Left lobe of liver (tissue), 2 donors: Measurements from ENCODE around the gene PECR. TPM values are rescaled to one million over a fixed set of nuclear protein-coding genes. Genes with fewer than 3 reads are reported as not detected.
A peak's percentile ranks its signal among the peaks of the same experiment; 100 is the strongest.
"Not testable (repeated sequence)": the region's sequence is repeated elsewhere in the genome, so short reads cannot be mapped to it uniquely, and the experiment has no call there.

ENCODE experiments used
- ATAC-seq: fragments of 200-7000 bp; cut with Tn5 transposase; one replicate; pipeline ENCODE4 v1.9.1; 2020; ENCODE audit warnings: mild to moderate bottlenecking, moderate library complexity
- DNase-seq: peaks from one replicate; pipeline ENCODE4 v3.0.0-alpha.2; 2020; ENCODE audit warnings: low spot score
- total RNA-seq: library from RNA; stranded (reverse); gene quantifications from one replicate; pipeline ENCODE4 v1.2.1, GENCODE V29; 2021
- donor health status: DM: no; HTN: no; CAD: no; lungs with moderate emphysema.
- donor health status: DM: no; HTN: yes; CAD: no.

PECR gene
- total RNA-seq, 1 donor from 2014 or later = 95.5 TPM

DNA sequence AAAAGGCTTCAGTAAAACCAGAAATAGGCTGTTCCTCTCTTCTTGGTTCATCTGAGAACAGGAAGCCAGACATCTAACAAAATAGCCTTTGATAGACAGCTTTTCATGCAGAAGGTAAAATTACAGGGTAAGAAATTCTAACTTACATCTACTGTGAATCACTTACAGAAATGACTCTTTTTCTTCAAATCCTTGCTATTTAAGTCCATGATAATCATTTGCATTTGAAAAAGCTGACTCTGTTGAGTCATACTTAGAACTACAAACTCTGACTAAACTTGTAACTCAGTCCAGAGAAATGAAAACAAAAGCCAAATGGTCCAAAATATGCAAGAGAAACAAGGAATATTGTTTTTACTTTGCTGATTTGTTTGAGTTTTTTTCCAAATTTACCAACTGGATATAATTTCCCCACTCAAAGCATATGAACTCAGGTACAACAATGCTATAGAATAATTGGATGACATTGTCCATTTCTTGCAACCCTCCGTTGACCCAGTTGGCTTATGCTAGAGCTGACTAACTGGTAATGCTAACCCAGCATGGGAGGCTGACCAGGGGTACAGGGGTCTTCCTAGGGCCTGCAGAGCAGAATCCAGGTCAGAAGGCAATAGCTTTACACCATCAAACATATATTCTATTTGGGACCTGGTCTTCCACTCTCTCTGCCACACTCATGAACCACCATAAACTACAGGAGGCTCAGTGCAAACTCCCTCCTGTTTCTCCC is 49.5 kb downstream of the PECR start:
- DNase-seq (no peak), ATAC-seq (no peak)

DNA sequence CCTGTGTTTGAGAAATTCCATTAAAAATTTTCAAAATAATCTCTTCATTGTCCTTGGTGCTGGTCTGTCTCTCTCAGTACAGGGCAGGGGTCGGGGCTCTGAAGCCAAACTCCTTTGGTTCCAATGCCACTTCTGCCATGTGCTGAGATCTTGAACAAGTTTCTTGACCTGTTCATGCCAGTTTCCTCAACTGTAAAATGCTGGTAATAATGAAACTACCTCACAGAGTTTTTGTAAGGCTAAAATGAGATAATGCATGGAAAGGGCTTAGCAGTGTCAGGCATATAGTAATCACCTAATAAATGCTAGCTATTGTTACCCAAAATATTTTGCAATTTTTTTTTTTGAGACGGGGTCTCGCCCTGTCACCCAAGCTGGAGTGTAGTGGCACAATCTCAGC is 51.4 kb downstream of the PECR start:
- DNase-seq (no peak), ATAC-seq (no peak)

DNA sequence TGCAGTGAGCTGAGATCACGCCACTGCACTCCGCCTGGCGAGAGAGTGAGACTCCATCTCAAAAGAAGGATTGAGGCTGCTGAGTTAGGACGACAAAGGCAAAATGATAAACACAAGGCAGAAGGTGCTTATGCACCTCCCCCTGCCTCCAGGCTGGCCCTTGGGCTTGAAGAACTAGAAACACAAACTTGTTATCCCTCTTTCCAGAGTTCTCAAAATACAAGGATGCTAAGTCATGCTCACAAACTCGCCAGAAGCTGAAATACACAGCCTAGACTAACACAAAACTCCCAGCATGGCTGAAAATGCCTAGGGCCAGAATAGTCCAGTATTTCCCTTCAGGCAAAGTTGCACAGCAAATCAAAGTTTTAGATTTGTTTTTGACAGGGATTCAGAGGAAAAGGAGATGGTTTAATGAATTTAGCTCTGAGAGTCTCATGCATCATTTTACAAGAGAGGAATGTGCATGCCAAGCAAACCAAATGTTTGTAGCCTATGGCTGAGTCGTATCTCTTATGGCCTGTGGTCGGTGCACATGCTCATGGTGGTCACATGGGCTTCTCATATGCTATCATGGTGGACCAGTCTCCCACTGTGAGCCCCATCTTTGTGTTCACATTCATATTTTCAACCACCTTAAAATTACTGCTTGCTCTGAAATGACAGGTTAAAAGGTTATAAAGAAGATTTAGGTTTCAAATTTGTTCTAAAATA is 52.0 kb downstream of the PECR start:
- DNase-seq = no peak

GRCh38 chr2:216024779-216025336 is 56.8 kb downstream of the PECR start:
- DNase-seq (no peak), ATAC-seq (no peak)

More for the DNA sequence above, 52.0 kb downstream of the PECR start:
- ATAC-seq = no peak

DNA sequence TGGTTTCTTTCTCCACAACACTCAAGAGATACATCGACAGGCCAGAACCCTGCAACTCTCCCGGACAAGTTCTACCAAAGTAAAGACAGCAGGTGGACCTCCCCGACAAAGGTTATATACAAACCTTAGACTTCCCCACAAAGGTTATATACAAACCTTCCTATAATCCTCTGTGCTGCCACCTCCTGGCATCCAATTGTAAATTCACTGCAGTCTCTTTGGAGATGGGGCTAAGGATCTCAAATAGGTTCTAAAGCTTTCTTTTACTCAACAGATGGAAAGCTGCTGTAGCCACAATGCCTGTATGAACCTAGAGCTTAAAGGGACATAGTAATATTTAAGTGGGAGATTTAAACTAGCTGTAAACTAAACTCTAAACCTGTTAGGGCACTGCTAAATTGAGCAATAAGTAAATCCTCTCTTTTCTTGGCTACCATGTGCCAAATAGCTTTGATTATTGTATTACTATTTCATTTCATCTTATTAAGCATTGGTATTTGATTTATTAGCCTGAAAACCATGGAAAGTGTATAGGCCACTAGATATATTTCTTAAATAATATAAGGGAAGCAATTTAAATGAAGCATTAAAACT is 58.5 kb downstream of the PECR start:
- DNase-seq (no peak), ATAC-seq (peak; percentile 55)

GRCh38 chr2:216021768-216022565 is 59.6 kb downstream of the PECR start:
- peak; percentile 10 for ATAC-seq
- no peak for DNase-seq

DNA sequence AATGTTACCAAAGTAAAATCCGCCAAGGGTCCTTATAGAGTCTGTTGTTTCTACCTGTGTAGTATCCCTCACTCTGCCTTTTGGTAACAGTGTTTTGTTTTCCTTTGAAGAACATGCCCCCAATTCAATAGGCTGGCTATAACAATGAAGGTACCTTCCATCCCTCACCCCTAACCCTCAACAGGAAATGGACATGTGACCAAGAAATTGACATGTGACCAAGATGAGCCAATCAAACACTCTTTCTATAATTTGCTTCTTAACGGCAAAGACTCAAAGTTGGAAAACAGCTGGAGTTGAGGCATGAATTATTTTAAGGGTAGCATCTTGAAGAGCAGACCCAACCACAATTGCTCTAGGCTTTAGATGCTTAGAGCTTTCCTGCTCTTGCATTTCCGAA is 62.9 kb downstream of the PECR start:
- ATAC-seq (no peak), DNase-seq (no peak)

DNA sequence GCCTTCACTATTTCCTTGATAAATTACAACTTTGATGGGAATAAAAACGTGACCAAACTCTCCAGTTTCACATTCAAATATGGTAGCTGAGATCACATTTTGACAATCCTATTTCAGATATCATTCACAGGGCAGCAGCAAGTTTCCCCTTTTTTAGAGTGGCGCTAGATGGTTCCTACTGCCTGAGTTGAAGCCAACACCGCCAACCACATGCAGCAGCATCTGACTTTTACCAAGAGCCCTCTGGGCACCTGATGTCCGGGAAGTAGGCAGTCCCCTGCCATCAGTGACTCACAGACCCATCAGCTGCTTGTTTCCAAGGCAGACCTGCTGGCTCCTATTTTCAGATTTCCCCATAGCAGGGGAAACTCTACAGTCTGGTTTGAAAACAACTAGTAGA is 64.2 kb downstream of the PECR start:
- ATAC-seq (no peak), DNase-seq (no peak)

DNA sequence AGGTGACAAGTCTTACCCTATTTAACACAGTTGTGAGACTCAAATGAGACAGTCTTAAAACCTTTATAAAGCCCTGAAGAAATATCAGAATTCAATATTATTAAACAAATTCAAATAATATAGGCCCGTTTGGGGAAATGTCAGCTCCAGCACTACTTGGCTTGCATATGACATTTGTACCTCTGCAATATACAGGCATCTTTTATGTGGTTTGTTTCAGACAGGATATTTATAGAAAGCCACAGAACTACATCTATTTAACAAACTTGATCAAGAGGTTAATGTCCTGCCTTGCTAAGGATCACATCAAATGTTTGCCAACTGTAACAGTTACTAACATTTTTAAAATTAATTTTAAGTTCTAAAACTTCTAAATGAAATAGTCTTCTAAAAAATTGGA is 65.0 kb downstream of the PECR start:
- no peak for ATAC-seq

GRCh38 chr2:216015722-216016464 is 65.7 kb downstream of the PECR start:
- ATAC-seq (peak; percentile 9), DNase-seq (no peak)

More for the DNA sequence above, 65.0 kb downstream of the PECR start:
- DNase-seq = no peak

DNA sequence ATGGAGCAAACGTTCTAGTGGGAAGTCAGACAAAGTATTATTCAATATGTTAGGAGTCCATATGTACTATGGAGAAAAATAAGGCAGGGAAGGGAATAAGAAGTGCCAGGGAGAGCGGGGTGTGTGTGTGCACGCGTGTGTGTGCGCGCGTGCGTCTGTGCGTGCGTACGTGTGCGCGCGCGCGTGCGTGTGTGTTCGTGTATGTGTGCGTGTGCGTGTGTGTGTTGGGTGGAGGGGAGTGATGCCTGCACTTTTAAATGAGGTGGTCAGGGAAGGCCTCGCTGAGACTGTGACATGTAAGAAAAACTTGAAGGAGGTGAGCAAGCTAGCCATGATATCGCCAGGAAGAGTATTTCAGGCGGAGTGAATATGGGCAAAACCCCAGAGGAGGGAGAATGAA is 66.6 kb downstream of the PECR start:
- DNase-seq (no peak), ATAC-seq (no peak)

GRCh38 chr2:216014006-216014405 is 67.6 kb downstream of the PECR start:
- ATAC-seq (no peak), DNase-seq (no peak)

DNA sequence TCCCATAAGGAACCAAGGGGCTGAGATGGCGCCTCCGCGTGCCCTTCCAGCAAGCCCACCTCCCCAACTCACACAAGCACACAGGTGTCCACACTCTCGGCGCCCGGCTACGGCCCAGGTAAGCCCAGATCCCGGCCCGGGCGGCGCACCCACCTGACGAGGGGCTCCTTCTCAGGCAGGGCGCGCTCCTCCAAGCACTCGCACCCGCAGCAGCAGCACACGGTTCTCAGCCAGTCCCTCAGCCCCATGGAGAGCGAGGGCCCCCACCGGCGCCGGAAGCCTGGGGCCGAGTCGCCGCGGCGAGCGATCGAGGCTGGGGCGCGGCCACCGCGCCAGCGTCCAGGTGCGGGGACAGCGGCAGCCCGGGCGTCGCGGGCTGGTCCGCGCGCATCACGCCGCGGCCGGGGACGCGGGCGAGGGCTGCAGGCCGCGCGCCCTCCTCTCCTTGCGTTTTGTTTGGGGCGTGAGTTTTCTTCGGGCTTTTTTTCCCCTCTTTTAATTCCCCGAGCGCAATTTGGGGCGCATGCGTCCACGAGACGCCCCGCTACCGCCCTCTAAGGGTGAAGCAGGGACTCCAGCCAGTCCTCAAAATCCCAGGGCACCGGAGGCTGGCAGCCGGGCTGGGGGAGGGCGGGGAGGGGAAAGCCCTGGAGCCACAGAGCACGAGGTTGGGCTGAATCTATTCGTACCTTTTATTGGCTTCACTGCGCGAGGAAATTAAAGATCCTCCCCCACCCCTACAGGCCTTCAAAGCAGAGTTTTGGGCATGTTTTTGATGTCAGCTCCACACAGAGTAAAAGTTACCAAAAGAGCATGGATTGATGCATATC is 68.3 kb downstream of the PECR start, which contains the start of gene MREG:
Gene MREG, minus strand, starts transcription at position 472 of the 830 bp plus-strand sequence. Its CDS starts 224 bp downstream, at position 248.
- peak; percentile 68 for ATAC-seq
- DNase-seq = peak; percentile 67

GRCh38 chr2:216012830-216013079 is 68.9 kb downstream of the PECR start:
- ATAC-seq (peak; percentile 1), DNase-seq (no peak)

- ATAC-seq = peak; percentile 13
- DNase-seq = no peak
Measured at GRCh38 chr2:216012133-216012829, 69.3 kb downstream of the PECR start.

- not testable (repeated sequence) for DNase-seq, ATAC-seq
Measured at GRCh38 chr2:216009215-216009614, 72.4 kb downstream of the PECR start.

DNA sequence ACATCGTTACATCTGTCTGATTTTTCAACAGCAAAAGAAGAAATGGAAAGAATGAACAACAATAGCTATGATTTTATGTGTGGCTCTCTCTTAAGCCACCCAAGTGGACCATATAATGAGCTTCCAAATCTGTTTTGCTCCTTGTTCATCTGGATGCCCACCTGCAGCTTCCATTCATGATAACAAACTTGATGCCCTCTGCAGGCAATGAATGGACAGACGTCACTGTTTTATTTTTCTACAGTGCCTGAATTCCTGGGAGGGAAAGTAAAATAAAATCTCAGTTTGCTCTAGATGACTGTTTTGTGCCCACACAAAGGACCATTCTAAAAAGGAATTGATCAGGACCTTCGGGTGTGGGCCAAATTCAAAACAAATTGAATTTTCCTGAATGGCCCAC is 73.2 kb downstream of the PECR start:
- ATAC-seq (no peak), DNase-seq (no peak)

DNA sequence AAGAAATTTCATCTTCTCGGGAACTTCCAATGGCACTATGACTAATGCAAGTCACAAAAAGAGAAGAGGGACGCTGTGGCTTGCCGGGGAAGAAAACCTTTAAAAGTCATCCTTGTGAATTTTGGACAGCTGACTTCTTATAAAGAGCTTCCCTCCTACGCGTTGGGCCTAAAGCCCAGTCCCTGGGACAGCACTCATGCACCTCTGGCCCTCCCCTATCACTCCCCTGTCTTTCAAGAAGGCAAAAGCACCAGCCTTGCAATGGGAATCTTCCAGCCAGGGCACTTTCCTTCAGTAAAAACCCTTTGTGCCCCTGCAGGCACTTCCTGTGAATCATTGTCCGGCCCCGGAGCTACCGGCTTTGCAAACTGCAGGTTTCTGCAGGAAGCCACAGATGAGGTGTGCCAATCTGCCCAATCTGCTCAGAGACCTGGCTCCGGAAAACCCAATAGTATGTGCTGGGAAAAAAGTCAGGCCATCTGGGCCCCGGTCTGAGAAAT is 75.4 kb downstream of the PECR start:
- ATAC-seq (peak; percentile 36), DNase-seq (no peak)
